ENCODE data around the gene PGAM5. TPM values are rescaled to one million over a fixed set of nuclear protein-coding genes. Genes with fewer than 3 reads are reported as not detected.

Gene PGAM5
- total and polyA plus RNA-seq, 10 of the 15 experiments (the other 5 are each of a cell fraction or from before 2014, with no cell fraction given): 8.2 to 90.9 (median 45.3) TPM

GRCh38 chr12:132720606-132721345 is 10.1 kb downstream of the PGAM5 start:
- Histone ChIP-seq H3K79me2 (ENCODE audit: control insufficient read depth, insufficient read depth, low read length) (no peaks in the 10 kb centered on the region), H3K4me2 (ENCODE audit: control insufficient read depth, insufficient read depth) (no peak overlapping the region), H3K4me3 (no peak overlapping the region), H4K20me1 (ENCODE audit: control insufficient read depth, insufficient read depth) (0 out of 2 replicates have a peak, but pooled peaks cover 8% of the 10 kb centered on the region), H3K9me3 (replicated peaks; ENCODE audit: control insufficient read depth, insufficient read depth, low read length) (no peaks in the 10 kb centered on the region), H2AFZ (ENCODE audit: control insufficient read depth, low read depth, low read length) (no peak overlapping the region), H3K4me1 (ENCODE audit: control insufficient read depth, insufficient read depth, low read length) (no peaks in the 10 kb centered on the region), H3K27me3 (replicated peaks in 1 of 2; ENCODE audit: control insufficient read depth in 2 of 2, insufficient read depth in 2 of 2, low read length in 1 of 2) (no peaks in the 10 kb centered on the region), H3K36me3 (ENCODE audit: control insufficient read depth in 2 of 2, insufficient read depth in 2 of 2, low read length in 1 of 2) (peaks cover 27 to 44% of the 10 kb centered on the region in 2 experiments), H3K27ac (ENCODE audit: control insufficient read depth, insufficient read depth) (no peak overlapping the region), H3K9ac (ENCODE audit: control insufficient read depth, insufficient read depth, low read length) (no peak overlapping the region)
- no TSS peak for BruUV-seq (replicated peaks)
- no peak for TF ChIP-seq NFIC (IDR thresholded peaks at IDR 0.05; ENCODE audit: low read depth, low read length)
- TF ChIP-seq POLR2A (IDR thresholded peaks at IDR 0.05; ENCODE audit: low read depth, low read length): peak; percentile 35; the same call in 1 of the 2 replicates
- in situ Hi-C loops (cut with MboI): no loop called here
- SMC1A ChIA-PET (ENCODE audit: uncharacterized antibody, unreplicated experiment): no interaction called here
- RAD21 ChIA-PET (ENCODE audit: unreplicated experiment): no interaction called here
- no peak for FAIRE-seq
- WGBS (ENCODE audit: insufficient coverage, insufficient replicate concordance, low lambda C conversion rate, missing lambda C conversion rate): 97% methylated on average over 25 of the region's 25 CpGs
- no peak for DNase-seq (ENCODE audit: low read depth, low spot score)
- POLR2A ChIA-PET: no interaction called here
- CTCF ChIA-PET: no interaction called here
- no peak for ATAC-seq
- intact Hi-C loops (cut with micrococcal nuclease; ENCODE audit: unreplicated experiment): no loop called here

- in situ Hi-C loops (cut with MboI): no loop called here
- intact Hi-C loops (cut with micrococcal nuclease; ENCODE audit: unreplicated experiment): no loop called here
- no peak for FAIRE-seq
- Histone ChIP-seq H3K4me1 (ENCODE audit: control insufficient read depth, insufficient read depth, low read length) (no peaks in the 10 kb centered on the region), H3K4me2 (ENCODE audit: control insufficient read depth, insufficient read depth) (no peak overlapping the region), H2AFZ (ENCODE audit: control insufficient read depth, low read depth, low read length) (no peak overlapping the region), H3K27me3 (replicated peaks in 1 of 2; ENCODE audit: control insufficient read depth in 2 of 2, insufficient read depth in 2 of 2, low read length in 1 of 2) (no peaks in the 10 kb centered on the region), H3K9ac (ENCODE audit: control insufficient read depth, insufficient read depth, low read length) (no peak overlapping the region), H3K27ac (ENCODE audit: control insufficient read depth, insufficient read depth) (no peak overlapping the region), H3K9me3 (replicated peaks; ENCODE audit: control insufficient read depth, insufficient read depth, low read length) (no peaks in the 10 kb centered on the region; the same call in 2 of the 3 replicates), H3K4me3 (no peak overlapping the region), H3K36me3 (ENCODE audit: control insufficient read depth in 2 of 2, insufficient read depth in 2 of 2, low read length in 1 of 2) (peaks cover 39 to 40% of the 10 kb centered on the region in 2 experiments), H4K20me1 (ENCODE audit: control insufficient read depth, insufficient read depth) (0 out of 2 replicates have a peak, but pooled peaks cover 8% of the 10 kb centered on the region), H3K79me2 (ENCODE audit: control insufficient read depth, insufficient read depth, low read length) (no peaks in the 10 kb centered on the region)
- SMC1A ChIA-PET (ENCODE audit: uncharacterized antibody, unreplicated experiment): no interaction called here
- POLR2A ChIA-PET: no interaction called here
- CTCF ChIA-PET: no interaction called here
- 94% methylated on average over 30 of the region's 30 CpGs for WGBS (ENCODE audit: insufficient coverage, insufficient replicate concordance, low lambda C conversion rate, missing lambda C conversion rate)
- RAD21 ChIA-PET (ENCODE audit: unreplicated experiment): no interaction called here
- TF ChIP-seq ZBED1 (IDR thresholded peaks at IDR 0.05; ENCODE audit: borderline replicate concordance): peak; percentile 23; the same call in 1 of the 2 replicates
- no peak for TF ChIP-seq PRDM15 (CRISPR knock-in tag; IDR thresholded peaks at IDR 0.05)
- peak; percentile 44 for TF ChIP-seq POLR2A (IDR thresholded peaks at IDR 0.05; ENCODE audit: low read depth, low read length)
- BruUV-seq (replicated peaks): no TSS peak
- no peak for DNase-seq (ENCODE audit: low read depth, low spot score)
- no peak for ATAC-seq
These were observed 12.5 kb downstream of the PGAM5 start for GRCh38 chr12:132723015-132723763.

Measured in GM12878 (cell line).